Liver (tissue), 3 donors: Measurements from ENCODE around the gene HES3.

Source experiments
- CTCF ChIP-seq: fragments of 150-350 bp; IDR thresholded peaks from 2 replicates; pipeline ENCODE4 v1.5.1; 2017; ENCODE audit warnings: improper control_type of control experiment, low read depth, low read length; ENCODE audit not compliant: missing input control
- GABPA ChIP-seq, 2 donors: IDR thresholded peaks in 1 of 2; conservative IDR thresholded peaks in 1 of 2; 2 replicates each; pipeline ENCODE4 v1.6.1; 2016; ENCODE audit warnings: antibody characterized with exemption in 2 of 2, mild to moderate bottlenecking in 1 of 2, moderate library complexity in 1 of 2
- HNF4A ChIP-seq, 2 donors: conservative IDR thresholded peaks; 2 replicates each; pipeline ENCODE4 v1.6.1; 2016; ENCODE audit warnings: antibody characterized with exemption in 2 of 2, mild to moderate bottlenecking in 2 of 2
- JUND ChIP-seq, 2 donors: IDR thresholded peaks; 2 replicates each; pipeline ENCODE4 v1.6.1; 2016; ENCODE audit warnings: antibody characterized with exemption in 2 of 2
- MAX ChIP-seq: IDR thresholded peaks from 2 replicates; pipeline ENCODE4 v1.6.1; 2016; ENCODE audit warnings: antibody characterized with exemption
- RAD21 ChIP-seq, 2 donors: IDR thresholded peaks; 2 replicates each; pipeline ENCODE4 v1.6.1; 2016; ENCODE audit warnings: antibody characterized with exemption in 2 of 2, mild to moderate bottlenecking in 2 of 2
- SP1 ChIP-seq: IDR thresholded peaks from 2 replicates; pipeline ENCODE4 v1.6.1; 2018; ENCODE audit warnings: antibody characterized with exemption, mild to moderate bottlenecking
- TAF1 ChIP-seq: conservative IDR thresholded peaks from 2 replicates; pipeline ENCODE4 v1.6.1; 2016; ENCODE audit warnings: antibody characterized with exemption, mild to moderate bottlenecking
- donor health status: healthy.
- donor health status: healthy.

- TF ChIP-seq TAF1 (no peak), CTCF (no peak), RAD21 (IDR thresholded peaks at IDR 0.05) (no peak), MAX (no peak), SP1 (no peak), JUND (IDR thresholded peaks at IDR 0.05) (no peak), HNF4A (conservative IDR thresholded peaks at IDR 0.05) (no peak), GABPA (IDR thresholded peaks at IDR 0.05 in 1 of 2, conservative IDR thresholded peaks at IDR 0.05 in 1 of 2) (no peak)
Measured at GRCh38 chr1:6239950-6240768, 3.8 kb upstream of the HES3 start.
